WTC11 (cell line): ENCODE results near the gene IQCC. TPM values are rescaled to one million over a fixed set of nuclear protein-coding genes. Genes with fewer than 3 reads are reported as not detected.

Source experiments
- ATAC-seq: fragments of 200-7000 bp; cut with Tn5 transposase; 2 replicates; pipeline ENCODE4 v1.10.0; 2021; ENCODE audit warnings: mild to moderate bottlenecking, moderate library complexity
- CTCF ChIA-PET: fragments of 300-600 bp; sonication (Branson Sonifier 250); formaldehyde crosslinking; loops from one replicate; lab custom pipeline; 2021; ENCODE audit warnings: antibody characterized with exemption; lab: Charles Lee
- POLR2A ChIA-PET: fragments of 350-600 bp; sonication (Branson Sonifier 250); formaldehyde crosslinking; loops from one replicate; lab custom pipeline; 2021; ENCODE audit warnings: antibody characterized with exemption; lab: Charles Lee
- DNase-seq: peaks from one replicate; pipeline ENCODE4 v3.0.0; 2021; ENCODE audit warnings: low spot score
- H3K27ac Mint-ChIP-seq: 2 replicates; pipeline ENCODE4 v1.8.0; 2021; ENCODE audit warnings: mixed read lengths
- H3K27me3 Mint-ChIP-seq: 2 replicates; pipeline ENCODE4 v1.8.0; 2021; ENCODE audit warnings: low read depth, mild to moderate bottlenecking, moderate library complexity, mixed read lengths
- H3K36me3 Mint-ChIP-seq: 2 replicates; pipeline ENCODE4 v1.8.0; 2021; ENCODE audit warnings: mixed read lengths
- H3K4me1 Mint-ChIP-seq: 2 replicates; pipeline ENCODE4 v1.8.0; 2022; ENCODE audit warnings: mixed read lengths
- H3K4me3 Mint-ChIP-seq: 2 replicates; pipeline ENCODE4 v1.8.0; 2021; ENCODE audit warnings: mild to moderate bottlenecking, moderate library complexity, mixed read lengths
- H3K9me3 Mint-ChIP-seq: 2 replicates; pipeline ENCODE4 v1.8.0; 2021; ENCODE audit warnings: mixed read lengths
- AR ChIP-seq: fragments of 250-450 bp; sonication (Bioruptor Pico); IDR thresholded peaks from 2 replicates; pipeline ENCODE4 v1.9.0; 2021; ENCODE audit warnings: mild to moderate bottlenecking
- ATF1 ChIP-seq: sonication (generic); formaldehyde crosslinking; IDR thresholded peaks from 2 replicates; pipeline ENCODE4 v1.8.1; 2023; ENCODE audit warnings: mild to moderate bottlenecking, moderate library complexity, missing genetic modification reagents
- ATF6 ChIP-seq: sonication (generic); formaldehyde crosslinking; IDR thresholded peaks from 2 replicates; pipeline ENCODE4 v1.8.1; 2023; ENCODE audit warnings: mild to moderate bottlenecking, missing genetic modification reagents
- CREB1 ChIP-seq: sonication (generic); formaldehyde crosslinking; IDR thresholded peaks from 2 replicates; pipeline ENCODE4 v1.8.0; 2023; ENCODE audit warnings: mild to moderate bottlenecking, missing genetic modification reagents
- E2F1 ChIP-seq: sonication (generic); formaldehyde crosslinking; IDR thresholded peaks from 2 replicates; pipeline ENCODE4 v1.8.0; 2022; ENCODE audit warnings: mild to moderate bottlenecking, missing genetic modification reagents
- ESRRA ChIP-seq: sonication (generic); formaldehyde crosslinking; IDR thresholded peaks from 2 replicates; pipeline ENCODE4 v1.8.1; 2022; ENCODE audit warnings: mild to moderate bottlenecking, missing genetic modification reagents, borderline replicate concordance
- GABPB1 ChIP-seq: sonication (generic); formaldehyde crosslinking; IDR thresholded peaks from 2 replicates; pipeline ENCODE4 v1.8.1; 2023; ENCODE audit warnings: mild to moderate bottlenecking, missing genetic modification reagents
- HMGA2 ChIP-seq: fragments of 250-450 bp; sonication (Bioruptor Pico); IDR thresholded peaks from 2 replicates; pipeline ENCODE4 v1.4.0; 2021; ENCODE audit warnings: mild to moderate bottlenecking, moderate library complexity
- HMGXB4 ChIP-seq: sonication (generic); formaldehyde crosslinking; IDR thresholded peaks from 2 replicates; pipeline ENCODE4 v1.8.1; 2023; ENCODE audit warnings: mild to moderate bottlenecking, moderate library complexity, missing genetic modification reagents
- IRF2 ChIP-seq: sonication (generic); formaldehyde crosslinking; IDR thresholded peaks from 2 replicates; pipeline ENCODE4 v1.8.0; 2022; ENCODE audit warnings: low read depth, missing genetic modification reagents, borderline replicate concordance
- JAZF1 ChIP-seq: fragments of 250-450 bp; sonication (Bioruptor Pico); IDR thresholded peaks from 2 replicates; pipeline ENCODE4 v1.9.0; 2021; ENCODE audit warnings: moderate library complexity, mild to moderate bottlenecking, inconsistent platforms
- MAX ChIP-seq: sonication (generic); formaldehyde crosslinking; IDR thresholded peaks from 2 replicates; pipeline ENCODE4 v1.8.0; 2022; ENCODE audit warnings: mild to moderate bottlenecking, missing genetic modification reagents
- OVOL2 ChIP-seq: fragments of 250-450 bp; sonication (Bioruptor Pico); IDR thresholded peaks from 2 replicates; pipeline ENCODE4 v1.9.0; 2021; ENCODE audit warnings: mild to moderate bottlenecking, borderline replicate concordance
- PRRX2 ChIP-seq: fragments of 250-450 bp; sonication (Bioruptor Pico); IDR thresholded peaks from 2 replicates; pipeline ENCODE4 v1.8.0; 2021; ENCODE audit warnings: mild to moderate bottlenecking
- STAT6 ChIP-seq: sonication (generic); formaldehyde crosslinking; conservative IDR thresholded peaks from 2 replicates; pipeline ENCODE4 v1.8.1; 2023; ENCODE audit warnings: mild to moderate bottlenecking, low read depth, missing genetic modification reagents, moderate library complexity
- TCF7 ChIP-seq: sonication (generic); formaldehyde crosslinking; IDR thresholded peaks from 2 replicates; pipeline ENCODE4 v1.8.0; 2022; ENCODE audit warnings: mild to moderate bottlenecking, low read depth, missing genetic modification reagents, moderate library complexity
- TEAD1 ChIP-seq: sonication (generic); formaldehyde crosslinking; IDR thresholded peaks from 2 replicates; pipeline ENCODE4 v1.8.0; 2022; ENCODE audit warnings: mild to moderate bottlenecking, missing genetic modification reagents
- USF1 ChIP-seq: sonication (generic); formaldehyde crosslinking; IDR thresholded peaks from 2 replicates; pipeline ENCODE4 v1.8.0; 2022; ENCODE audit warnings: mild to moderate bottlenecking, missing genetic modification reagents
- ZBTB21 ChIP-seq: sonication (generic); formaldehyde crosslinking; IDR thresholded peaks from 2 replicates; pipeline ENCODE4 v1.8.1; 2023; ENCODE audit warnings: mild to moderate bottlenecking, missing genetic modification reagents, borderline replicate concordance
- ZMAT4 ChIP-seq: fragments of 250-450 bp; sonication (Bioruptor Pico); IDR thresholded peaks from 2 replicates; pipeline ENCODE4 v1.9.0; 2021; ENCODE audit warnings: mild to moderate bottlenecking
- ZNF219 ChIP-seq: sonication (generic); formaldehyde crosslinking; IDR thresholded peaks from 2 replicates; pipeline ENCODE4 v1.8.0; 2023; ENCODE audit warnings: missing genetic modification reagents, mild to moderate bottlenecking, borderline replicate concordance
- ZNF317 ChIP-seq: sonication (generic); formaldehyde crosslinking; IDR thresholded peaks from 2 replicates; pipeline ENCODE4 v1.8.1; 2023; ENCODE audit warnings: low read depth, mild to moderate bottlenecking, moderate library complexity, missing genetic modification reagents, borderline replicate concordance
- ZNF416 ChIP-seq: fragments of 250-450 bp; sonication (Bioruptor Pico); IDR thresholded peaks from 2 replicates; pipeline ENCODE4 v1.9.0; 2021; ENCODE audit warnings: mild to moderate bottlenecking, inconsistent platforms
- total RNA-seq: library from RNA; stranded (reverse); gene quantifications from 3 replicates; pipeline ENCODE4 v1.2.3, GENCODE V29; 2021

Gene IQCC
- total RNA-seq, 1 experiment from 2014 or later: 5.2 TPM

- Mint-ChIP-seq H3K9me3 (no peaks in the 10 kb centered on the region), H3K4me3 (no peak overlapping the region), H3K27ac (peak overlapping the region; percentile 64), H3K36me3 (peaks cover 75% of the 10 kb centered on the region), H3K4me1 (peaks cover 6% of the 10 kb centered on the region), H3K27me3 (no peaks in the 10 kb centered on the region)
- ATAC-seq: no peak
- CTCF ChIA-PET: no interaction called here
- TF ChIP-seq HMGA2 (CRISPR knock-in tag): no peak
- no peak for TF ChIP-seq ATF1 (CRISPR knock-in tag)
- peak; percentile 66; the same call in 1 of the 2 replicates for TF ChIP-seq GABPB1
- peak; percentile 44; the same call in 1 of the 2 replicates for TF ChIP-seq MAX (CRISPR knock-in tag)
- no peak for TF ChIP-seq USF1 (CRISPR knock-in tag)
- no peak for TF ChIP-seq ATF6
- no peak for DNase-seq
- POLR2A ChIA-PET: no interaction called here
Observed at GRCh38 chr1:32186077-32186476, 19.4 kb upstream of the IQCC start.

- Mint-ChIP-seq H3K27me3 (no peaks in the 10 kb centered on the region), H3K36me3 (peaks cover 75% of the 10 kb centered on the region), H3K4me3 (no peak overlapping the region), H3K4me1 (peaks cover 2% of the 10 kb centered on the region), H3K9me3 (no peaks in the 10 kb centered on the region), H3K27ac (peak overlapping the region; percentile 64; the same call in 1 of the 2 replicates)
- TF ChIP-seq ESRRA (CRISPR knock-in tag) (no peak), AR (no peak), ZNF317 (CRISPR knock-in tag) (no peak), TEAD1 (no peak), ZMAT4 (CRISPR knock-in tag) (no peak), CREB1 (no peak), ZNF416 (no peak), HMGXB4 (CRISPR knock-in tag) (no peak), IRF2 (CRISPR knock-in tag) (no peak), ZBTB21 (no peak), ZNF219 (CRISPR knock-in tag) (no peak), STAT6 (CRISPR knock-in tag) (no peak), OVOL2 (CRISPR knock-in tag) (no peak), PRRX2 (CRISPR knock-in tag) (no peak), JAZF1 (CRISPR knock-in tag) (no peak), E2F1 (no peak), TCF7 (CRISPR knock-in tag) (no peak)
- DNase-seq (no peak), ATAC-seq (no peak)
- CTCF ChIA-PET: no interaction called here
- POLR2A ChIA-PET: no interaction called here
Observed at GRCh38 chr1:32186491-32186890, 19.0 kb upstream of the IQCC start.
